GM12874 (cell line): ENCODE results near the gene GYPC.

Experiments used
- TF ChIP-seq, protein P1 (sequence below): IDR thresholded peaks from 2 replicates; pipeline ENCODE4 v1.5.1; 2011; ENCODE audit warnings: low read depth, mild to moderate bottlenecking, control low read depth, low read length, moderate library complexity; ENCODE audit not compliant: insufficient read depth

Gene GYPC

DNA sequence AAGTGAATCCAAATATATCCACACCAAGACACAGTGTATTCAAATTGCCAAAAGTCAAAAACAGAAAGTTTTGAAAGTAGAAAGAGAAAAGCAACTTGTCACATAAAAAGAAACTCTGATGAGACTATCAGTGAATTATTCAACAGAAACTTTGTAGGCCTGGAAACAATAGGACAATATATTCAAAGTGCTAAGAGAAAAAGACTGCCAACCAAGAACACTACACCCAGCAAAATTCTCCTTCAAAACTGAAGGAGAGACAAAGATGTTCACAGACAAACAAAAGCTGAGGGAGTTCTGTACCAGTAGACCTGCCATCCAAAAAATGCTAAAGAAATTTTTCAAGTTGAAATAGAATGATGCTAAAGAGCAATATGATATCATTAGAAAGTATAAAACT, 69.6 kb downstream of the GYPC start:
- TF ChIP-seq, protein P1, sequence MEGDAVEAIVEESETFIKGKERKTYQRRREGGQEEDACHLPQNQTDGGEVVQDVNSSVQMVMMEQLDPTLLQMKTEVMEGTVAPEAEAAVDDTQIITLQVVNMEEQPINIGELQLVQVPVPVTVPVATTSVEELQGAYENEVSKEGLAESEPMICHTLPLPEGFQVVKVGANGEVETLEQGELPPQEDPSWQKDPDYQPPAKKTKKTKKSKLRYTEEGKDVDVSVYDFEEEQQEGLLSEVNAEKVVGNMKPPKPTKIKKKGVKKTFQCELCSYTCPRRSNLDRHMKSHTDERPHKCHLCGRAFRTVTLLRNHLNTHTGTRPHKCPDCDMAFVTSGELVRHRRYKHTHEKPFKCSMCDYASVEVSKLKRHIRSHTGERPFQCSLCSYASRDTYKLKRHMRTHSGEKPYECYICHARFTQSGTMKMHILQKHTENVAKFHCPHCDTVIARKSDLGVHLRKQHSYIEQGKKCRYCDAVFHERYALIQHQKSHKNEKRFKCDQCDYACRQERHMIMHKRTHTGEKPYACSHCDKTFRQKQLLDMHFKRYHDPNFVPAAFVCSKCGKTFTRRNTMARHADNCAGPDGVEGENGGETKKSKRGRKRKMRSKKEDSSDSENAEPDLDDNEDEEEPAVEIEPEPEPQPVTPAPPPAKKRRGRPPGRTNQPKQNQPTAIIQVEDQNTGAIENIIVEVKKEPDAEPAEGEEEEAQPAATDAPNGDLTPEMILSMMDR, result no peak

DNA sequence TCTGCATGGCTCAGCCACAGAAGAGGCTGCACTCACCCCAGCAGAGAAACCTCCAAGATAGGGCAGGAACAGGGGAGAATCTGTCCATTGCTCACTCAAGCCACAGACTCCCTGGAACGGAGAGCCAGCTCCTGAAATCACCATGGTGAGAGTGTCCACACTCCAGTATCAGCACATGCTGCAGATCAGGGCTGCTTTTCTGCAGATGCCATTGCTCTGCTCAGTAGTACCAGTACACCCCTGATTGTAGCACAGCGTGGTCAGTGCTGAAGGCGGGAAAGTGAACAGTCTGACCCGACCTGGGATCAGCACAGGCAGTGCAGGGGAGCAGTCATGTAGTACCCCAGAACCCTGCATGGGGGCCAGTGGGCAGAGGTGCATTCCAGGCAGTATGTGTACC, 73.9 kb downstream of the GYPC start:
- TF ChIP-seq, protein P1, result no peak

DNA sequence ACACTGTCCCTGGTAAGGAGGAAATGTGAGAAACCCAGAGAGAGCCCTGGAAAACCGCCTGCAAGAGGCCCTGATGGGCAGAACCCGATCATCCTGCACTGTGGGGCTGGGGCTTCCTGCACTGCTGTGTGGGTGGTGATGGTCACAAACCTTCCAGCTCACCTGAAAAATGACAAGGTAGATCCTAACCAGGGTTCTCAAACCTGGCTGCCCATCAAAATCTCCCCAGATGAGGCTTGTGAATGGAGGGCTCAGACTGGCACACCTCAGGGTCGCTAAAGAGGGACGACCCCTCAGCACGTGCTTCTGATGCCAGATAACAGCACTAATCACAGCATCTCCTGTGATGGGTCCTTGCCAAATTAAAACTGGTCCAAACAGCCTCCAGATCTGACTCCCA, 74.7 kb downstream of the GYPC start:
- TF ChIP-seq, protein P1, result no peak

DNA sequence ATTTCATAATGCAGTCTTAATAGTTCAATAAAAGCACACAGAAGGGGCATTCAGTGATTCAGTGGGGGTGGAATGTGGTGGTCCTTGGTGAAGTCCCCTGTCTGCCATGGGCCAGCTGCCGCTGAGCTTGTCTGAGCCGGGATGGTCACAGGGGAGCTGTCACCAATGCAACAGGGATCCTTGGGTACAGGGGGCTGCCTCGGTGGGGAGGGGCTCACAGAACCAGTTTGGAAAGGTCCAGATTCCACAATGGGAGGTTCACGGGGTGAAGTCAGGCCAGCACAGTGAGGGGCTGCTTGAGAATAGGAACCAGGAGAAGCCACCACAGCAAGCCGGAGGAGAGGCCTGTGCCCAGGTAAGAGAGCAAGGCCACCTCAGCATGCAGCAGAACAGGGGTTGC, 75.4 kb downstream of the GYPC start:
- TF ChIP-seq, protein P1, result no peak

- TF ChIP-seq, protein P1, result no peak
Measured at GRCh38 chr2:126732682-126733245, 76.8 kb downstream of the GYPC start.

DNA sequence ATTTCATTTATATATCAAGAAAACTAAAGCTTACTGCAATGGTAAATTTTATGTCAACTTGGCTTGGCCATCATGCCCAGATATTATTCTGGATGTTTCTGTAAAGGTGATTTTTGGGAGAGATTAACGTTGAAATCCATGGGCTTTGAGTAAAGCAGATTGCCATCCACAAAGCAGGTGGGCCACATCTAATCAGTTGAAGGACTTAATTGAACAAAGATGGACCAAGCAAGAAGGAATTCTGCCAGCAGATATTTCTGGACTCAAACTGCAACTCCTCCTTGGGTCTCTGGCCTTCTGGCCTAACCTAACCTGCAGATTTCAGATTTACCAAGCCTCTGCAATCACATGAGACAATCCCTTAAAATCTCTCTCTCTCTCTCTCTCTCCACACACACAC, 77.8 kb downstream of the GYPC start:
- TF ChIP-seq, protein P1, result no peak

GRCh38 chr2:126736133-126736874, 80.3 kb downstream of the GYPC start:
- TF ChIP-seq, protein P1, result no peak
